HEK293T (cell line): ENCODE data around the gene CD2.

Experiments
- ARNT ChIP-seq: fragments of 450-650 bp; IDR thresholded peaks from 2 replicates; pipeline ENCODE4 v1.6.1; 2017; ENCODE audit warnings: mild to moderate bottlenecking
- BHLHE40 ChIP-seq: fragments of 450-650 bp; IDR thresholded peaks from 2 replicates; pipeline ENCODE4 v1.6.1; 2016; ENCODE audit warnings: mild to moderate bottlenecking, moderate library complexity, borderline replicate concordance
- CTBP1 ChIP-seq: fragments of 450-650 bp; IDR thresholded peaks from 2 replicates; pipeline ENCODE4 v1.6.1; 2016; ENCODE audit warnings: borderline replicate concordance
- ELF4 ChIP-seq: fragments of 450-650 bp; IDR thresholded peaks from 2 replicates; pipeline ENCODE4 v1.6.1; 2017; ENCODE audit warnings: antibody characterized with exemption
- FOXA1 ChIP-seq: fragments of 450-650 bp; IDR thresholded peaks from 2 replicates; pipeline ENCODE4 v1.6.1; 2016; ENCODE audit warnings: mild to moderate bottlenecking
- FOXK2 ChIP-seq: fragments of 450-650 bp; IDR thresholded peaks from 2 replicates; pipeline ENCODE4 v1.6.1; 2016; ENCODE audit warnings: mild to moderate bottlenecking
- FOXM1 ChIP-seq: fragments of 450-650 bp; IDR thresholded peaks from 2 replicates; pipeline ENCODE4 v1.6.1; 2017; ENCODE audit warnings: mild to moderate bottlenecking, borderline replicate concordance
- HDGF ChIP-seq: fragments of 450-650 bp; IDR thresholded peaks from 2 replicates; pipeline ENCODE4 v1.6.1; 2017; ENCODE audit warnings: antibody characterized with exemption, borderline replicate concordance
- SUZ12 ChIP-seq: fragments of 450-650 bp; IDR thresholded peaks from 2 replicates; pipeline ENCODE4 v1.6.1; 2016; ENCODE audit warnings: mild to moderate bottlenecking
- TARDBP ChIP-seq: fragments of 450-650 bp; IDR thresholded peaks from 2 replicates; pipeline ENCODE4 v1.6.1; 2016
- ZNF384 ChIP-seq: fragments of 450-650 bp; IDR thresholded peaks from 2 replicates; pipeline ENCODE4 v1.6.1; 2016
- TF ChIP-seq, protein P1 (sequence below): fragments of 450-650 bp; IDR thresholded peaks from 2 replicates; pipeline ENCODE4 v1.6.1; 2016

GRCh38 chr1:116735246-116735645 is 19.0 kb upstream of the CD2 start:
- TF ChIP-seq SUZ12 (no peak), TARDBP (no peak), ZNF384 (no peak), FOXA1 (no peak), FOXM1 (no peak), CTBP1 (no peak), HDGF (no peak), FOXK2 (no peak), BHLHE40 (no peak), ARNT (no peak), ELF4 (no peak)
- TF ChIP-seq, protein P1, sequence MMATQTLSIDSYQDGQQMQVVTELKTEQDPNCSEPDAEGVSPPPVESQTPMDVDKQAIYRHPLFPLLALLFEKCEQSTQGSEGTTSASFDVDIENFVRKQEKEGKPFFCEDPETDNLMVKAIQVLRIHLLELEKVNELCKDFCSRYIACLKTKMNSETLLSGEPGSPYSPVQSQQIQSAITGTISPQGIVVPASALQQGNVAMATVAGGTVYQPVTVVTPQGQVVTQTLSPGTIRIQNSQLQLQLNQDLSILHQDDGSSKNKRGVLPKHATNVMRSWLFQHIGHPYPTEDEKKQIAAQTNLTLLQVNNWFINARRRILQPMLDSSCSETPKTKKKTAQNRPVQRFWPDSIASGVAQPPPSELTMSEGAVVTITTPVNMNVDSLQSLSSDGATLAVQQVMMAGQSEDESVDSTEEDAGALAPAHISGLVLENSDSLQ: no peak
